HepG2 (cell line): ENCODE measurements around the gene L2HGDH. TPM values are rescaled to one million over a fixed set of nuclear protein-coding genes. Genes with fewer than 3 reads are reported as not detected.
A peak's percentile ranks its signal among the peaks of the same experiment; 100 is the strongest.

Experiments
- HHEX ChIP-seq: IDR thresholded peaks from 2 replicates; pipeline ENCODE4 v1.6.1; 2016; ENCODE audit warnings: control low read depth
- MTF2 ChIP-seq: sonication (generic); formaldehyde crosslinking; IDR thresholded peaks from 2 replicates; pipeline ENCODE4 v1.5.0; 2020; ENCODE audit warnings: missing genetic modification reagents, borderline replicate concordance
- MZF1 ChIP-seq: sonication (generic); formaldehyde crosslinking; IDR thresholded peaks from 2 replicates; pipeline ENCODE4 v1.8.1; 2023; ENCODE audit warnings: mild to moderate bottlenecking, missing genetic modification reagents, borderline replicate concordance
- NFIB ChIP-seq: sonication (generic); formaldehyde crosslinking; IDR thresholded peaks from 2 replicates; pipeline ENCODE4 v1.9.0; 2021; ENCODE audit warnings: missing genetic modification reagents, mild to moderate bottlenecking, borderline replicate concordance
- SALL1 ChIP-seq: sonication (generic); formaldehyde crosslinking; IDR thresholded peaks from 2 replicates; pipeline ENCODE4 v1.8.0; 2022; ENCODE audit warnings: mild to moderate bottlenecking, missing genetic modification reagents
- SOX13 ChIP-seq, 3 experiments: fragments of 450-650 bp in 1 of 3; sonication (generic) in 1 of 3; formaldehyde crosslinking in 1 of 3; IDR thresholded peaks in 2 of 3; conservative IDR thresholded peaks in 1 of 3; 2 replicates each; pipeline versions ENCODE4 v1.5.0 to v1.6.1; 2016 to 2020; ENCODE audit warnings: antibody characterized with exemption in 1 of 3, mild to moderate bottlenecking in 1 of 3, missing compliant biosample characterization in 1 of 3, missing genetic modification reagents in 1 of 3, moderate library complexity in 1 of 3
- SRSF1 ChIP-seq: fragments of 200-400 bp; formaldehyde crosslinking; optimal IDR thresholded peaks from 2 replicates; pipeline ENCODE3; 2017; ENCODE audit warnings: mild to moderate bottlenecking, low read depth, low read length, moderate library complexity
- STAT5B ChIP-seq: sonication (generic); formaldehyde crosslinking; IDR thresholded peaks from 2 replicates; pipeline ENCODE4 v1.4.0; 2020; ENCODE audit warnings: missing genetic modification reagents
- SUZ12 ChIP-seq: fragments of 150-350 bp; IDR thresholded peaks from 2 replicates; pipeline ENCODE4 v1.6.1; 2014; ENCODE audit warnings: low read depth, low read length
- TCF7 ChIP-seq: sonication (generic); IDR thresholded peaks from 2 replicates; pipeline ENCODE4 v1.6.1; 2016; ENCODE audit warnings: antibody characterized with exemption, low read depth
- THAP9 ChIP-seq: sonication (generic); formaldehyde crosslinking; IDR thresholded peaks from 2 replicates; pipeline ENCODE4; 2020; ENCODE audit warnings: missing genetic modification reagents, mild to moderate bottlenecking, borderline replicate concordance
- XBP1 ChIP-seq: sonication (generic); formaldehyde crosslinking; IDR thresholded peaks from 2 replicates; pipeline ENCODE4 v1.5.0; 2020; ENCODE audit warnings: missing genetic modification reagents
- ZBTB40 ChIP-seq, 2 experiments: fragments of 450-650 bp in 1 of 2; sonication (generic) in 1 of 2; formaldehyde crosslinking in 1 of 2; IDR thresholded peaks; 2 replicates each; pipeline versions ENCODE4 v1.6.1 to v1.8.0; 2016 to 2022; ENCODE audit warnings: antibody characterized with exemption in 1 of 2, mild to moderate bottlenecking in 1 of 2, missing genetic modification reagents in 1 of 2
- ZNF383 ChIP-seq: sonication (generic); formaldehyde crosslinking; IDR thresholded peaks from 2 replicates; pipeline ENCODE4 v1.4.0; 2020; ENCODE audit warnings: missing genetic modification reagents, mild to moderate bottlenecking, borderline replicate concordance
- ZNF512 ChIP-seq: sonication (generic); formaldehyde crosslinking; IDR thresholded peaks from 2 replicates; pipeline ENCODE4 v1.4.0; 2020; ENCODE audit warnings: mild to moderate bottlenecking, missing genetic modification reagents
- polyA plus RNA-seq, 8 experiments: library from polyadenylated mRNA; depleted of rRNA in 3 of 8; stranded (reverse) in 7 of 8; unstranded in 1 of 8; fragments of >200 nt; fragmentation: Illumina TruSeq in 4 of 8; extraction: Trizol in 4 of 8; gene quantifications; 2 replicates each; pipeline versions ENCODE4 v1.2.1 to v1.2.3, GENCODE V29; 2011 to 2016; ENCODE audit warnings: low read depth in 4 of 8, missing spikeins in 1 of 8, mixed read lengths in 1 of 8; ENCODE audit not compliant: insufficient read depth in 1 of 8
- total RNA-seq, 5 experiments: library from RNA; depleted of rRNA; stranded (reverse); fragments of >200 nt; fragmentation: Illumina TruSeq; extraction: Trizol; gene quantifications; 2 replicates each; pipeline ENCODE4 v1.2.3, GENCODE V29; 2016; ENCODE audit warnings: low read depth in 1 of 5

Gene L2HGDH
- total and polyA plus RNA-seq, 2 of the 13 experiments (the other 11 are each of a cell fraction or from before 2014, with no cell fraction given), result 3.3 to 5.0 TPM

- no peak for TF ChIP-seq ZBTB40 (IDR thresholded peaks at IDR 0.05)
- no peak for TF ChIP-seq ZBTB40 (CRISPR knock-in tag; IDR thresholded peaks at IDR 0.05)
- no peak for TF ChIP-seq MTF2 (CRISPR knock-in tag)
- no peak for TF ChIP-seq TCF7
- no peak for TF ChIP-seq SRSF1
- no peak for TF ChIP-seq HHEX (CRISPR knock-in tag)
- no peak for TF ChIP-seq ZNF383 (CRISPR knock-in tag)
- TF ChIP-seq XBP1 (CRISPR knock-in tag), result no peak
- no peak for TF ChIP-seq SOX13 (IDR thresholded peaks at IDR 0.05)
- peak in 1 of 2 experiments; percentile 45; a peak in 1 of 4 replicates for TF ChIP-seq SOX13 (CRISPR knock-in tag; conservative IDR thresholded peaks at IDR 0.05 in 1 of 2, IDR thresholded peaks at IDR 0.05 in 1 of 2)
- no peak for TF ChIP-seq ZNF512 (CRISPR knock-in tag)
- no peak for TF ChIP-seq STAT5B (CRISPR knock-in tag)
- TF ChIP-seq NFIB, result no peak
- TF ChIP-seq SUZ12, result no peak
- no peak for TF ChIP-seq MZF1 (CRISPR knock-in tag)
- TF ChIP-seq THAP9 (CRISPR knock-in tag), result no peak
- TF ChIP-seq SALL1 (CRISPR knock-in tag), result peak; percentile 37
These were observed 78.7 kb downstream of the L2HGDH start (continued) for GRCh38 chr14:50233166-50233950.
